ENCODE results near the gene ADAMTS14. TPM values are rescaled to one million over a fixed set of nuclear protein-coding genes. Genes with fewer than 3 reads are reported as not detected.
"Not testable (repeated sequence)": the region's sequence is repeated elsewhere in the genome, so short reads cannot be mapped to it uniquely, and the experiment has no call there.

The ADAMTS14 gene
- polyA plus RNA-seq, 3 donors from 2014 or later = 0.36 to 0.56 (median 0.37) TPM

GRCh38 chr10:70762441-70763175, 90.3 kb downstream of the ADAMTS14 start:
- Mint-ChIP-seq H3K4me1 (peaks cover 8 to 11% of the 10 kb centered on the region in 2 donors), H3K27me3 (ENCODE audit: low read depth in 3 of 3) (peaks cover 0 to 6% (median 5%) of the 10 kb centered on the region in 3 donors), H3K27ac (no peak overlapping the region), H3K9me3 (no peaks in the 10 kb centered on the region), H3K36me3 (peaks cover 0 to 7% (median 0%) of the 10 kb centered on the region in 3 donors), H3K4me3 (no peak overlapping the region)
- no peak for DNase-seq

- Mint-ChIP-seq H3K4me1 (peaks cover 7 to 9% of the 10 kb centered on the region in 2 donors), H3K9me3 (no peaks in the 10 kb centered on the region), H3K4me3 (no peak overlapping the region), H3K27me3 (ENCODE audit: low read depth in 3 of 3) (peaks cover 2 to 6% (median 5%) of the 10 kb centered on the region in 3 donors), H3K27ac (peak overlapping the region in 1 of 6 donors; percentile 14), H3K36me3 (peaks cover 0 to 7% (median 0%) of the 10 kb centered on the region in 3 donors)
- DNase-seq = no peak
These were observed 91.3 kb downstream of the ADAMTS14 start for GRCh38 chr10:70763567-70763966.

DNA sequence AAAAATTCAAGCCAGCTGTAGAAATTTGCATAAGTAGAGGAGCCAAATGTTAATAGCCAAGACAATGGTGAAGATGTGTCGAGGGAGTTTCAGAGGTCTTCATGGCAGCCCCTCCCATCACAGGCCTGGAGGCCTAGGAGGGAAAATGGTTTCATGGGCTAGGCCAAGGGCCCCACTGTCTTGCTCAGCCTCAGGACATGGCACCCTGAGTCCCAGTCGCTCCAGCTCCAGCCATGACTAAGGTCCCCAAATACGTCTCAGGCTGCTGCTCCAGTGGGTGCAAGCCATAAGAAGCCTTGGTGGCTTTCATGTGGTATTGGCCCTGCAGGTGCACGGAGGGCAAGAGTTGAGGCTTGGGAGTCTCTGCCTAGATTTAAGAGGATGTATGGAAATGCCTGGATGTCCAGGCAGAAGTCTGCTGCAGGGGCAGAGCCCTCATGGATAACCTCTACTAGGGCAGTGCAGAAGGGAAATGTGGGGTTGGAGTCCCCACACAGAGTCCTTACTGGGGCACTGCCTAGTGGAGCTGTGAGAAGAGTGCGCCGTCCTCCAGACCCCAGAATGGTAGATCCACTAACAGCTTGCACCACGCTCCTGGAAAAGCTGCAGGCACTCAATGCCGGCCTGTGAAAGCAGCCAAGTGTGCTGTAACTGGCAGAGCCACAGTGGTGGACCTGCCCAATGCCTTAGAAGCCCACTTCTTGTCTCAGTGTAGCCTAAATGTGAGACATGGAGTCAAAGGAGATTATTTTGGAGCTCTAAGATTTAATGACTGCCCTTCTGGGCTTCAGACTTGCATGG, 93.7 kb downstream of the ADAMTS14 start:
- Mint-ChIP-seq H3K4me3 (no peak overlapping the region), H3K27me3 (ENCODE audit: low read depth in 3 of 3) (peaks cover 2 to 6% (median 3%) of the 10 kb centered on the region in 3 donors)
- DNase-seq = no peak

GRCh38 chr10:70768026-70768685, 95.8 kb downstream of the ADAMTS14 start:
- H3K9me3 Mint-ChIP-seq; H3K36me3 Mint-ChIP-seq; DNase-seq; H3K4me1 Mint-ChIP-seq; H3K27ac Mint-ChIP-seq; H3K4me3 Mint-ChIP-seq; H3K27me3 Mint-ChIP-seq (ENCODE audit: low read depth in 3 of 3): not testable (repeated sequence)

More for the DNA sequence above, 93.7 kb downstream of the ADAMTS14 start:
- Mint-ChIP-seq H3K4me1 (no peaks in the 10 kb centered on the region), H3K36me3 (peaks cover 0 to 7% (median 0%) of the 10 kb centered on the region in 3 donors), H3K27ac (no peak overlapping the region), H3K9me3 (no peaks in the 10 kb centered on the region)

DNA sequence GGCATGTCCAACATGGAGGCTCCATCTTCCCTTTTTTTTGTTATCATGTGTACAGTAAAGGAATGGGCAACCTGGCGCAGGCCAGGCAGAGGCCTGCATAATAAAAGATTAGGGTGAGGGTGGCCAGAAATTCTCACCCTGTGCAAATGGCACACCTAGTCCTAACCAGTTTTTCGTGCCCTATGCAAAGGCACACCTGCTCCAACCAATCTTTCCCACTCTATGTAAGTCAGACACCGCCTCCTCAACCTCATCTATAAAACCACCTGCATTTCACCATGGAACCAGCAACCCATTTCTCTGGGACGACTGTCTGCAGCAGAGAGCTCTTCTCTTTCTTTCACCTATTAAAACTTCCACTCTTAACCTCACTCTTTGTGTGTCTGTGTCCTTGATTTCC, 96.8 kb downstream of the ADAMTS14 start:
- Mint-ChIP-seq H3K27ac (no peak overlapping the region), H3K36me3 (peaks cover 0 to 7% (median 0%) of the 10 kb centered on the region in 3 donors), H3K4me1 (no peaks in the 10 kb centered on the region), H3K27me3 (ENCODE audit: low read depth in 3 of 3) (peaks cover 3 to 8% (median 4%) of the 10 kb centered on the region in 3 donors), H3K9me3 (no peaks in the 10 kb centered on the region), H3K4me3 (no peak overlapping the region)
- DNase-seq = no peak

DNA sequence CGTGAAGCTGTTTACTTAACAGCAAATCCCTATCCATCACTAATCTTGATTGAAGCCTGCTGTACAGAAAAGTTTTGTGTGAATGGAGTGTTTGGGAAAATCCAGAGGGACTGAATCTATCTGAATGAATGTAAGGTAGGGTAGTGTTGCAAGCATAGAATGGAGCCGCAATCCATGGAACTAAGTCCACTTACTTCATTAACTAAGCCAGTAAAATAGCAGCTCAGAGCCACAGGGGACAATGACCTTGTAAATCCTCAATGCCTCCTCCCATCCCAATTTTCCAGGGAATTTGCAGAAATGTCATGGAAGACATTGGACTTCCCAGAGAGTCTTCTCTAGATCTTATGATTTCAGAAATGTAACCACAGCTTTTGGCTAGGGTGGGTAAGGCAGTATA, 97.7 kb downstream of the ADAMTS14 start:
- no peaks in the 10 kb centered on the region for H3K4me1 Mint-ChIP-seq
- no peak for DNase-seq
- H3K4me3 Mint-ChIP-seq = no peak overlapping the region
- H3K36me3 Mint-ChIP-seq = peaks cover 0 to 7% (median 0%) of the 10 kb centered on the region in 3 donors
- H3K9me3 Mint-ChIP-seq = no peaks in the 10 kb centered on the region
- H3K27me3 Mint-ChIP-seq (ENCODE audit: low read depth in 3 of 3) = peaks cover 3 to 8% (median 4%) of the 10 kb centered on the region in 3 donors
- H3K27ac Mint-ChIP-seq = no peak overlapping the region

- not testable (repeated sequence) for H3K9me3 Mint-ChIP-seq; DNase-seq; H3K27ac Mint-ChIP-seq; H3K4me1 Mint-ChIP-seq; H3K4me3 Mint-ChIP-seq; H3K27me3 Mint-ChIP-seq (ENCODE audit: low read depth in 3 of 3); H3K36me3 Mint-ChIP-seq
These were observed 98.2 kb downstream of the ADAMTS14 start for GRCh38 chr10:70770516-70770915.

DNA sequence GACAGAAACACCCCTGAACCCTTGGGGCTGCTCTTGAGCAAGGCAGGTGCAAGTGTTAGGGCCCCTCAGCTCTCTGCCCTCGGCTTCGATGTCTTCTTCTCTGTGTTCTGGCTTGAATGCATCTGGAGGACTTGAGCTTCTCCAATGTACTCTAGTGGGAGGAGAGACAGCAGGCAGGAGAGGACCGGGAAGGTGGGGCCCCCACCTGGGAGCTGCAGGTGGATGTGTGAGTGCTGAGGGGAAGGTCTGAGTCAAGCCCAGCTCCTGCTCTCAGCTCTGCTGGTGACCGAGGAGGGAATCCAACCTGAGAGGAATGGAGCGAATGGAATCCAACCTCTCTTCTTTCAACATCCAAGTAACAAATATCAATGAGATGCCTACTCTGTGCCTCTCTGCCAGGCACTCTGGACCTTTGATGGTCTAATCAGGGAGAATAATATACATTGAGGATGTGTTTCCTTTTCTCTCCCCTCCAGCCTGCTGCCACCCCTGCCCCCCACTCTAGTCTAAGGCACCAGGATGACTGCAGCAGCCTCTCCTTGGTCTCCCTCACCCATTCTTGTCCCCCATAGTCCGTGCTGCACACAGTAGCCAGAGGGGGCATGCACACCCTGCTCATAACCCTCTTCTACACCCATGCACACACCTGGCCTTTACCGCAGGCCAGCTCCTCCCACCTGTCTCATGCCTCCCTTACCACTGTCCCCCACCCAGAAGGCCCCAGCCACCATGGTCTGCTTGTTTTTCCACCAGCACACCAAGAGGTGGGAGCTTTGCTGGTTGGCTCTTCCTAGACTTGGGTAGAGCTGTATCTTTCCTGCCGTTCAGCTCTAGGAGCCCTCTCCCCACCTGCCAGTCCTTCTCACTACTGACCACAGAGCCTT, 99.2 kb downstream of the ADAMTS14 start:
- Mint-ChIP-seq H3K4me1 (no peaks in the 10 kb centered on the region), H3K36me3 (peaks cover 0 to 2% (median 0%) of the 10 kb centered on the region in 3 donors), H3K27me3 (ENCODE audit: low read depth in 3 of 3) (peaks cover 3 to 7% (median 4%) of the 10 kb centered on the region in 3 donors), H3K27ac (no peak overlapping the region), H3K9me3 (no peaks in the 10 kb centered on the region), H3K4me3 (no peak overlapping the region)
- DNase-seq = no peak

DNA sequence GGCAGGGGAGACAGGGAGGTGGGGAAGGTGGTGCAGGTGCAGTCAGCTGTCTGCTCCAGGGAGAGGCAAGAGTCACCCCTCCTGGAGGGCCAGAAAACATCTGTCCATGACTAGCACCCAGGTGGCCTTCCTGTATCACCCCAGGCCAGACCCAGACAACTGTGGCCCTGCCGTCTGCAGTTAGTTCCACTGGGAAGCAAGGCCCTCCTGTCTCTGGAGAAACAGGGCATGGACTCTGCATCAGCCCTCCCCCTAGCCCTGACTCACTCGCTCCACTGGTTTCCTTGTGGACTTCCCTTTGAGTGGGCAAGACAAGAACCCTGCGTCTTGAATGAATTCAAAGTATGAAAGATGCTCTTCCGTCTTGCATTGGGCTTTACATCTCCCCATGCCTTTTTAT, 100.3 kb downstream of the ADAMTS14 start:
- Mint-ChIP-seq H3K9me3 (no peaks in the 10 kb centered on the region), H3K4me3 (no peak overlapping the region), H3K4me1 (no peaks in the 10 kb centered on the region), H3K36me3 (no peaks in the 10 kb centered on the region), H3K27ac (no peak overlapping the region), H3K27me3 (ENCODE audit: low read depth in 3 of 3) (peaks cover 2 to 5% (median 4%) of the 10 kb centered on the region in 3 donors)
- DNase-seq = no peak

DNA sequence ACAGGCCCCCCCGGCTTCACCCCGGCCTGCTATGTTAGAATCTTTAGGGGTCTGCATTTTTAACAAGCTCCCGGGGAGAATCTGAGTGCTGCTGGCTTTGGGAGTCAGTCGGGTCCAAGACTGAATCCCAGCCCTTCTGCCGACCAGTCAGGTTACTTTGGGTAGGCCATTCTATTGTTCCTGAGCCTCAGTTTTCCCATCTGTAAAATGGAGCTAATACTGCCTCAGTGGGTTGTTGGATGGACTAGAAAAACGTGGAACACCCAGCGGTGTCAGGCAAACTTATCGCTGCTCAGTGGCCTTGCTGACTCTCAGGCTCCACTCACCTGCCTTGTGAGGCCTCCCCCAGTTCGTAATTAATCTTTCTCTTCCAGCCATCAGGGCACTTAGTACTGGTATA, 101.2 kb downstream of the ADAMTS14 start:
- no peaks in the 10 kb centered on the region for H3K4me1 Mint-ChIP-seq
- H3K27me3 Mint-ChIP-seq (ENCODE audit: low read depth in 3 of 3) = peaks cover 2 to 5% (median 2%) of the 10 kb centered on the region in 3 donors
- H3K27ac Mint-ChIP-seq = no peak overlapping the region
- no peaks in the 10 kb centered on the region for H3K36me3 Mint-ChIP-seq
- no peaks in the 10 kb centered on the region for H3K9me3 Mint-ChIP-seq
- DNase-seq = no peak
- H3K4me3 Mint-ChIP-seq = no peak overlapping the region

- no peak overlapping the region for H3K4me3 Mint-ChIP-seq
- H3K36me3 Mint-ChIP-seq = no peaks in the 10 kb centered on the region
- H3K27ac Mint-ChIP-seq = peak overlapping the region in 1 of 6 donors; percentile 71
- H3K27me3 Mint-ChIP-seq (ENCODE audit: low read depth in 3 of 3) = peaks cover 2 to 5% (median 4%) of the 10 kb centered on the region in 3 donors
- H3K4me1 Mint-ChIP-seq = no peaks in the 10 kb centered on the region
- H3K9me3 Mint-ChIP-seq = no peaks in the 10 kb centered on the region
- DNase-seq = no peak
These were observed 101.9 kb downstream of the ADAMTS14 start for GRCh38 chr10:70773965-70774809.

DNA sequence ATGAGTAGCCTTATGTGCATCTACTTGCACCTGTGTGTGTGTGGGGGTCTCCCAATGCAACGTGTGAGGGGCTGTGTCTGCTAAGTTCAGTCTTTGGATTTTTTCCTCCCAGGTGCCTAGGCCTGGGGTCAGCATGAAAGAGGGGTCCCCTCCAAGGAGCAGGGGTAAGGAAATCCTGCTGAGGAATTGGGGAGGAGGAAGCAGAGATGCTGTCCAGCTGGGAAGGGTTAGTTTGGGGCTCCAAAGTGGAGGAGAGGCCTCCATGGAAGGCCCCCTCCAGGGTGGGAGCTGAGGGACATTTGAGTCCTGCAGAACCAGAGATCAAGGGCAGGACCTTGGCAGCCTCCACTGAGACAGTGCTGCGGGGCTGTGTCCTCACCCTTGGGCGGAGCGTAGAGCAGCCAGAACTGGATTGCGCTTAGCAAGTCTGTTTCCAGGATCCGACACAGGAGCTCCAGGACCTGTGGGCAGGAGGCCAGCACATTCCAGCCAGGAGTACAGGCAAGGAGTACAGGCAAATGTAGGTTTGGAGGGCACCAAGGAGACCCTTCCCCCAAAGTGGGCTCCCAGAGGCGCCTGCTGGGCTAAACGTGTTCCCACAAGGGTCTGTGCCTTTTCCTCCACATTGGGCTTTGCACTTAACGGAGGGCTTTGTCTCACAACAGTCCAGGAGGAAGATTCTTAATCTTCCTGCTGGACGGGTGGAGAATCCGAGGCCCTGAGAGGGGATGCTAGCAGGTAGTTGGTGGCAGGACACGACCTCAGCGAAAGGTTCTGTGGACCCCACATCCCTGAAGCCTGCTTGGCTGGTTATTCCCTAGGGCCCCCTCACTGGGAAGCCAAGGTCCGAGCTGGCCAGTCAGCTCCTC, 102.7 kb downstream of the ADAMTS14 start:
- Mint-ChIP-seq H3K27me3 (ENCODE audit: low read depth in 3 of 3) (peaks cover 0 to 5% (median 4%) of the 10 kb centered on the region in 3 donors), H3K4me3 (no peak overlapping the region), H3K9me3 (no peaks in the 10 kb centered on the region), H3K27ac (no peak overlapping the region), H3K4me1 (no peaks in the 10 kb centered on the region), H3K36me3 (no peaks in the 10 kb centered on the region)
- no peak for DNase-seq
